GM12874 (cell line): Measurements from ENCODE around the gene NECAB2.

Source experiments
- TF ChIP-seq, protein P1 (sequence below): IDR thresholded peaks from 2 replicates; pipeline ENCODE4 v1.5.1; 2011; ENCODE audit warnings: low read depth, mild to moderate bottlenecking, control low read depth, low read length, moderate library complexity; ENCODE audit not compliant: insufficient read depth

The NECAB2 gene

GRCh38 chr16:83951544-83951943, 16.5 kb upstream of the NECAB2 start:
- TF ChIP-seq, protein P1, sequence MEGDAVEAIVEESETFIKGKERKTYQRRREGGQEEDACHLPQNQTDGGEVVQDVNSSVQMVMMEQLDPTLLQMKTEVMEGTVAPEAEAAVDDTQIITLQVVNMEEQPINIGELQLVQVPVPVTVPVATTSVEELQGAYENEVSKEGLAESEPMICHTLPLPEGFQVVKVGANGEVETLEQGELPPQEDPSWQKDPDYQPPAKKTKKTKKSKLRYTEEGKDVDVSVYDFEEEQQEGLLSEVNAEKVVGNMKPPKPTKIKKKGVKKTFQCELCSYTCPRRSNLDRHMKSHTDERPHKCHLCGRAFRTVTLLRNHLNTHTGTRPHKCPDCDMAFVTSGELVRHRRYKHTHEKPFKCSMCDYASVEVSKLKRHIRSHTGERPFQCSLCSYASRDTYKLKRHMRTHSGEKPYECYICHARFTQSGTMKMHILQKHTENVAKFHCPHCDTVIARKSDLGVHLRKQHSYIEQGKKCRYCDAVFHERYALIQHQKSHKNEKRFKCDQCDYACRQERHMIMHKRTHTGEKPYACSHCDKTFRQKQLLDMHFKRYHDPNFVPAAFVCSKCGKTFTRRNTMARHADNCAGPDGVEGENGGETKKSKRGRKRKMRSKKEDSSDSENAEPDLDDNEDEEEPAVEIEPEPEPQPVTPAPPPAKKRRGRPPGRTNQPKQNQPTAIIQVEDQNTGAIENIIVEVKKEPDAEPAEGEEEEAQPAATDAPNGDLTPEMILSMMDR, result no peak

DNA sequence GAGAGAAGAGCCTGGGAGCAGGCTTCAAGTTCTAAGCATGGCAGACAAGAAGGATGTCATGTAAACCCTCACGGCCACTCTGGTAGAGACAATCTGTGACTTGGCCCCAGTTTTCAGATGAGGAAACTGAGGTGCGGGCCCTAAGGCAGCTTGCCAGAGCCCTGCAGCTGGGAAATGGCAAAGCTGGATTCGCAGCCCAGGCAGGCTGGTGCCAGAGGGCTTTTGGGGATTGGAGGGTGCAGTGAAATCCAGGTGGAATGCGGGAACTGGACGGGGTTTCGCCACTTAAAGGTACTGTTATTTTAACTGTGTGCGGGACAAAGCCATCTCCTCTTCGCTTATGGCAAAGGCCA, 15.5 kb upstream of the NECAB2 start:
- TF ChIP-seq, protein P1, result no peak

GRCh38 chr16:83952940-83953795, 14.9 kb upstream of the NECAB2 start, which contains the start of gene OSGIN1:
OSGIN1 (plus strand) TSS chr16:83953240; CDS start chr16:83957672, 4,432 bp downstream.
- TF ChIP-seq, protein P1, result no peak

GRCh38 chr16:83953796-83954576, 14.1 kb upstream of the NECAB2 start:
- TF ChIP-seq, protein P1, result peak; percentile 66

GRCh38 chr16:83954577-83955016, 13.4 kb upstream of the NECAB2 start:
- TF ChIP-seq, protein P1, result no peak

- TF ChIP-seq, protein P1, result no peak
Measured at GRCh38 chr16:83955218-83956130, 12.6 kb upstream of the NECAB2 start.
